NCI-H2029 (cell line): ENCODE data around the gene FFAR4.
"Not testable (repeated sequence)": the region's sequence is repeated elsewhere in the genome, so short reads cannot be mapped to it uniquely, and the experiment has no call there.

Experiments used
- DNase-seq: peaks from one replicate; lab custom pipeline; 2025; lab: John Stamatoyannopoulos, UW

Gene FFAR4

DNA sequence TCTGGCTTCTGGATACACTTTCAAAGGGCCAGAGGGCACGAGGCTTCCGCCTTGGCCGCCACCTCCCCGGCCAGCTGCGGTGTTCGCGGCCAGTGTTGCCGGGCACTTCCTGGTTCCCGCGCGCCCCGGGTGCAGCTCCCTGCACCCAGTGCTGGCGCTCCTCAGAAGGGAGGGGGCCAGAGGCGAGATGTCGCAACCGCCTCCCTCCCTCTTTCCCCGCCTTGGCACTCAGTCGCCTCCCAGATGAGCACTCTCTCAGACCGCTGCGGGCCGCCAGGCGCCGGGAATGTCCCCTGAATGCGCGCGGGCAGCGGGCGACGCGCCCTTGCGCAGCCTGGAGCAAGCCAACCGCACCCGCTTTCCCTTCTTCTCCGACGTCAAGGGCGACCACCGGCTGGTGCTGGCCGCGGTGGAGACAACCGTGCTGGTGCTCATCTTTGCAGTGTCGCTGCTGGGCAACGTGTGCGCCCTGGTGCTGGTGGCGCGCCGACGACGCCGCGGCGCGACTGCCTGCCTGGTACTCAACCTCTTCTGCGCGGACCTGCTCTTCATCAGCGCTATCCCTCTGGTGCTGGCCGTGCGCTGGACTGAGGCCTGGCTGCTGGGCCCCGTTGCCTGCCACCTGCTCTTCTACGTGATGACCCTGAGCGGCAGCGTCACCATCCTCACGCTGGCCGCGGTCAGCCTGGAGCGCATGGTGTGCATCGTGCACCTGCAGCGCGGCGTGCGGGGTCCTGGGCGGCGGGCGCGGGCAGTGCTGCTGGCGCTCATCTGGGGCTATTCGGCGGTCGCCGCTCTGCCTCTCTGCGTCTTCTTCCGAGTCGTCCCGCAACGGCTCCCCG lies at the start of gene FFAR4:
Gene FFAR4 (plus strand): TSS at position 231 of the 842 bp plus-strand sequence. CDS start 56 bp downstream, at position 287.
- DNase-seq, result peak; percentile 34

- no peak for DNase-seq
Measured at GRCh38 chr10:93518531-93518930, 47.9 kb upstream of the FFAR4 start.

- DNase-seq, result no peak
Measured at GRCh38 chr10:93535293-93535692, 31.2 kb upstream of the FFAR4 start.

DNA sequence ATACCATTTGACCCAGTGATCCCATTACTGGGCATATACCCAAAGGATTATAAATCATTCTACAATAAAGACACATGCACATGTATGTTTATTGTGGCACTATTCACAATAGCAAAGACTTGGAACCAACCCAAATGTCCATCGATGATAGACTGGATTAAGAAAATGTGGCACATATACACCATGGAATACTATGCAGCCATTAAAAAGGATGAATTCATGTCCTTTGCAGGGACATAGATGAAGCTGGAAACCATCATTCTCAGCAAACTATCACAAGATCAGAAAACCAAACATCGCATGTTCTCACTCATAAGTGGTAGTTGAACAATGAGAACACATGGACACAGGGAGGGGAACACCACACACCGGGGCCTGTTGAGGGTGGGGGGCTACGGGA lies 25.6 kb upstream of the FFAR4 start:
- not testable (repeated sequence) for DNase-seq

GRCh38 chr10:93541402-93542357 lies 24.8 kb upstream of the FFAR4 start:
- DNase-seq, result peak; percentile 1

DNA sequence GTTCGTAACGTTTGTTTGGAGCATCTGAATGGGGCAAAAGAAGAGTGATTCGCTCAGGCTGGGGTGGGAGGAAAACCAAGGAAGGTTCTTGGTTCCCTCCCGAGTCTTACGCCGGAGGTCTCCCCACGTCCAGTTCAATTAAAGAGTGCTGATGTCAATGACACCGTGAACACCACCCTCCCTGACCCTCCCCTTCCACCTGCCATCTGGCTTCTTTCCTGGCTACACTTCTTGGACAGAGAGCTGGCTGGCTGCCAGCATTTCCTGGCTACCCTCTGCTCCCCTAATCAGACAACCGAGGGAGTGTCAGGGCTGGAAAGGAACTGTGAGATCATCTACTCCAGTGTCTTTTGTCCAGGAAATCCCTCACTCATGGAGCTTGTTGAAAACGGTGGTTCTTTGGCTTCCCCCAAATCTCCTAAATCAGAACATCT lies 24.1 kb upstream of the FFAR4 start:
- DNase-seq, result peak; percentile 37

- DNase-seq, result not testable (repeated sequence)
Measured at GRCh38 chr10:93546995-93547394, 19.5 kb upstream of the FFAR4 start.

- no peak for DNase-seq
Measured at GRCh38 chr10:93547522-93547921, 18.9 kb upstream of the FFAR4 start.

GRCh38 chr10:93548376-93549071 lies 17.9 kb upstream of the FFAR4 start:
- no peak for DNase-seq

DNA sequence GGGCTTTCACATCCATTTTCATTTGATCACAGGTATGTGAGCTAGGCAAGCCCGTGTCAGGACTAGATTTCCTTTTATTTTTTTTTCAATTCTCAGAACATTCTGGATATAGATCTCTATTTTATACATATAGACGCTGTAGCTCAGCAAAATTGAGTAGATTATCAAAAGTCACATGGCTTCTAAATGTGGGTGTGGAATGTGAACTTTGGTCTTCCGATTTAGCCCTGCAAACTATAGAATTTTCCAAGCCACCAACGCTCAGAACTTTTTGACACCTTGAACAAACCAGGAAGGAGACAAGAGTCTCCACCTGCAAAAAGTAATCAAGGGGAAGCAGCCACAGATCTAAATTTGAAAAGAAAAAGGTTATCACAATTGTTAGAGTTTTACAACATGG lies 15.9 kb upstream of the FFAR4 start:
- DNase-seq, result no peak

DNA sequence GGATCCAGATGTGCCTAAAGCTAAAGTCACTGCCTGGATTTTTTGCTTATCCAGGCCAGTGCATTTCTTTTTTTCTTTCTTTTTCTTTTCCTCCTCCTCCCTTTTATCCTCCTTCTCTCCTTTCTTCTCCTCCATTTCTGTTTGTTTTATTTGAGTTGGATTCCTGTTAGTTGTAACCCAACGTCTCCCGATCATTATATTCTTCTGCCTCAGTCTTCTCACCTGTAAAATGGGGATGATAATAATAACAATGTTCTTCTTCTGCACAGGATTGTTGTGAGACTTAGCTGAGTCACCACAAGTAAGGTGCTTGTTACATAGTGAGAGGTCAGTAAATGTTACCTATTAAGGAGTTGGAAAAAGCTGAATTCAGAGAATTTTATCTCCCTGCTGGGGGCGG lies 13.7 kb upstream of the FFAR4 start:
- no peak for DNase-seq

- DNase-seq, result no peak
Measured at GRCh38 chr10:93553482-93554315, 12.8 kb upstream of the FFAR4 start.

- no peak for DNase-seq
Measured at GRCh38 chr10:93554316-93554663, 12.2 kb upstream of the FFAR4 start.

DNA sequence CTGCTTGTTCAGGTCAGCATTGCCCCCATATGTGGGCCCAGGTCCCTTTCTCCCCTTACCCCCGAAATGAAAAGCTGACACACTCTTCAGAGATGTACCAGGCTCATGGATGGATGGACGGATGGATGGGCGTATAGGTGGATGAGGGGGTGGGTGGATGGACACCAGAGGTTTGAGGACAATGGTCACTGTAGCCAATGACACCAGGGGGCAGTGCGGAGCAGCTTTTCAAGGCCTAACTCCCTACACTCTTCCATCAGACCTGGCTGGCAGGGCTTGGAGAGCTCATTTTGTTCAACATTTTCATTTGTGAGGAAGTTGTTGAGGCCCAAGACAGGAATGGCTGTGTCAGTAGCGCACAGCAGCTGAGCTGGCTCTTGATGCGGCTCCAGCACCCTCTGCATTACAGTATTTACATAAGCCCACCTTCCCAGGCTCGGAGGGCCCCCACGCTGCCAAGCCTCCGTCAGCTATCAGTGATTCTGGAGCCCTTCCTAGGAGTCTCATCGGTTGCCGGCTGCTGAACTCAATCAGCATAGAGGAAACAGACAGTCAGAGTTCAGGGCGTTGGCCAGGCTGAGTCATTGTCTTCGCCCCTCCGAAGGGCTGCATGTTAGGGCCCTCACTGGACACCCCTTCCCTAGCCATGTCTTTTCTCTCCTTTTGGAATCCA lies 11.6 kb upstream of the FFAR4 start:
- peak; percentile 22 for DNase-seq

DNA sequence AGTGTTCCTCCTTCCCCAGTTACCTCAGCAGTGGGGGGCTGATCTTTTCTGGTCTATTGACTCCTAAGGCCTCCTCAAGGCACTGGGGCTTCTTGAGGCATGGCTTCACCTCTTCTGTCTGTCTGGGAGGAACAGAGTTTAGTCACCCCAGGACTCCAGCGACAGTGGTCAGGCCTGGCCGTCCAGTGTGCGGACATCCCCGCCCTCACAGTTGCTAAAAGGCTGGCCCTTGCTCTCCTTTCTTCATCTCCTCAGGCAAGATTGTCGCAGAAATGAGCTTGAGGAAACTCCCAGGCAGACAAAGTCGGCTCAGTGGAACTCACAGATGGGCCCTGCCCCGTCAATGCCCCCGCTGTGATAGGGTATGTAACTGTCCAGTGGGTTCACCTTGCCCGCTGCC lies 7.0 kb upstream of the FFAR4 start:
- DNase-seq, result no peak

DNA sequence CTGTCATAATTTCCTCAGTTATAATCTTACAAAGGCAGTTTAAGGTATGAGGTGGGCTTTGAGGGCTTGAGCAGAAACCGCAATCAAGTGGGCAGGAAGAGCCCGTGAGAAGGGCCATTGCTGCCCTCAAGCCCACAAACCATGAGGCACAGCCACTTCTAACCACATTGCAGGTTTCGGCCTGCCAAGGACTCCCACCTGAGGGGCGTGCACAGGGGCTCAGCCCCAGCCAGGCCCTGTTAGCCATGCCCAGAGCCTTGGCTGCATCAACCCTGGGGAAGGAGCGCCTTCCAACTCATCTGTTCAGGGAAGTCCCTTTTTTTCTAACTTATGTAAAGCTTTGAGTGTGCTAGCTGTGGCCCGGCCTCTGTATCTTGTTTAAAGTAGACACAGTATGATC lies 5.9 kb upstream of the FFAR4 start:
- no peak for DNase-seq

DNA sequence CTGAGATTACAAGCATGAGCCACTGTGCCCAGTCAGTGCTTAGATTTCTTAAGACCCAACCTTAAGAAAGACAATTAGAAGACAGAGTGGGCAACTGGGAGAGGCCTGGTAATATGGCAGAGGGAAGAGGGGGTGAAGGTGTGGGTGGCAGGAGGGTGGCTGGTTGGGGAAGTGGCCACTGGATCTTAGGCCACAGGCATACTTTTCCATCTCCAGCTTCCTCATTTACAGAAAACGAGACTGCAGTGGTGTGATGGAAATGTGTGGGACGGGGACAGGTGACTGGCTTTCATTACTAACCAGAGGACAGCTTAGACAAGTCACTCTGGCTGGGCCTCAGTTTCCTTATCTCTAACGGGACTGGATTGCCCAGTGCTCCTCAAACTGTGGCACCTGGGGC lies 1.0 kb upstream of the FFAR4 start:
- no peak for DNase-seq

DNA sequence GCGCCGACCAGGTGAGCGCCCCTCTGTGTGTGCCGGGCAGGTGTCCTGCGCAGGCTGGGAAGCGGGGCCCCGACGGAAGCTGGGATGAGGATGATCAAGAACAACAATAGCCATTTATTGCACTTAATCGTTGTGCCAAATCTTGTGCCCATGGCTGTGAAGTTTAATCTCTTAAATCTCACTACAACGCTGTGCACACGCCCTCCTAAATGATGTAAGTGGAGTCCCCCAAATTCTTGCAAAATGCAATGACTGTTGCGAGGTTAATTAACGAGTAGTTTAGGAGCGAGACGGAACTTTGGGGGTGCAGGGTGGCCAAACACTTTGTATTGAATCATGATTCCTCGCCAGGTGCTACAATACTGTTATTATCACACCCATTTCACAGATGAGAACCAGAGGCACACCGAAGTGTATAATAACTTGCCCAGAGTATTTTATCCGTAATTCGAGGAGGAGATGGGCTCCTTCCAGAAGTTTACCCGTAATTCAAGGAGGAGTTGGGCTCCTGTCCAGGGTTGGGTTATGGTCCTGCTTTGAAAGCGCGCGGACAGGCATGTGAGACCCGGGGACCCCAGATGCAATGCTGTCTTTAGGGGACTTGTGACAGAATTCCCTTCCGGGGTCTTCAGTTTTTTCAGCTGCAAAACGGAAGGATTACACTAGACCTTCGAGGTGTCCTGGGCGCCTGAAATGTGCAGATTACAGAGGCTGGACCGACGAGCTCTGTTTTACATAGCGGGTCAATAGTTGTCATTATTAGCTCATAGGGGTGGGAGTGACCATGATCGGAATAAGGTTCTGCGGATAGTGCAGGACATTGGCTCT lies 1.0 kb downstream of the FFAR4 start:
- no peak for DNase-seq

DNA sequence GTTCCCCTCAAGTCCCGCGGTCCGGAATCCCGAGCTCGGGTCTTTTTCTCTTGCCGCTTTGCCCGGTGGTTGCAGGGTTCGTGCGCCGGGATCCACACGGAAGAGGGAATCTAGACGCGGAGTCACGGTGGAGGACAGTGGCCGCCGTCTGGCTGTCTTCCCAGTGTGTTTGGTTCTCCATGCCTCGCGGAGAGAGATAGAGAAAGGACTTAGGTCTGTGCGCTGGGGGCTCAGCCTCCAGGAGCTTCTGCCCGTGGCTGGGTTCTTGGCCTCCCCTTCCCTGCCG lies 1.6 kb downstream of the FFAR4 start:
- no peak for DNase-seq

DNA sequence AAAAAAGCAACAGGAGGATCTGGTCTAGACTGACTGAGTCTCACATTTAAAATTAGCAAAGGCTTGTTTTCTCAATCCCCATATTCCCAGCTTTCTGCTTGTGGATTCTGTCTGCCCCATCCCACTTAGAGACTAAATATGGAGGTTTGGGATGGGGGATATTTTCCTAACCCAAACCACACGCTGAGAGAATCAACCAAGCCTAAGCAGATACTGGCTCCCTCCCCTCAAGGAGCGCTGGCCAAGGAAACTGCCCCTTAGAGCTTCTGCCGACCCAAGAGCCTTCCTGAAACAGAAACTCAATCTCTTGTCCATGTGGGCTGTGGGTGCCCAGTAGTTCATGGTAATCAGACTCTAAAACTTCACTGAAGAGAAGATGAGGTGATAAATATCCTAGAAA lies 3.9 kb downstream of the FFAR4 start:
- DNase-seq, result no peak
